Measurements from ENCODE around the gene RPL35A.

DNA sequence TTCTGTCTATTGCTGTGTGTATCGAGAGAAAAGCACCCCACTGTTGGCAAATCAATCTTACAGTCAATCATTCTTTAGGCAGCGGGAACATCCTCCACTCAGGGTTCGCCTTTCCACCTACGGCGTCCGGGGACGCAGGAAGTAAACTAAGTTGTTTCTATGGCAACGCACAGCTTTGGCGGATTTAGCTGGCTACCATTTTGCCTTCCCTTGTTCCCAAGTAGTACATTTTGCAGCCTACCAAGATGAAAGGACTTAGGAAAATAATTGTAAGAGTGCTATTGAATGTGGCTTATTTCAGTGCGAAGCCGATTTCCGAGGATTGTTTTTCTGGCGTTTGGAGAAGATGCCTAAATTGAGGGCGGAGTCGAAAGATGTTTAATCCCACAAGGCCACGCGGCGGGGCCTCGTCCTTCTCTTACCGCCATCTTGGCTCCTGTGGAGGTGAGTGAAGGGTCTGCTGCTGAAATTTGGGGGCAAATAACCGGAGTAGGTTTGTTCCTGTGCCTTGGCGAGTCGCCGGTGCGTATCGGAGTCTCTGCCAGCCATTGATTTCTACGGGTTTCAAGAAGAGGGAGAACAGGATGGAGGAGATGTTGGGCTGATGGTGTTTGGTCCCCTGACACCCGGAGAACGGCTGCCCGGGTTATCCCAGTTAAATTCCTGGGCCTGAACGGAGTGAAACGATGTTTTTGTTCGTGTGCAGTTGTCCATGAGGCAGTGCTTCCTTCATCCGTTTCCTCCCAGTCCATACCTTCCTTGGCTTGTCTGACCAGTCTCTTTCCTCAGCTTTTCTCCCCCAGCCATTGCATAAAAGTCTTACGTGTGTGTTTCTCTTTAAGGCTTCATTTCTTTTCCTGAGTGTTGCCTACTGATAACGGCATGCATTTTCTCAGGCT lies at the start of gene RPL35A:
- TF ChIP-seq CTCF (IDR thresholded peaks at IDR 0.05), result no peak
- TF ChIP-seq POLR2A (IDR thresholded peaks at IDR 0.05), result peak; percentile 32 to 79

Measured in heart left ventricle (tissue), 13 donors.